Suprapubic skin (tissue), 4 donors: ENCODE results near the gene BAIAP2. TPM values are rescaled to one million over a fixed set of nuclear protein-coding genes. Genes with fewer than 3 reads are reported as not detected.
A peak's percentile ranks its signal among the peaks of the same experiment; 100 is the strongest.

Experiments used
- DNase-seq, 2 donors: peaks; one replicate each; pipeline ENCODE4 v3.0.0-alpha.2; 2019; ENCODE audit warnings: low spot score in 2 of 2
- H3K27ac ChIP-seq: fragments of 200-600 bp; sonication (generic); one replicate; pipeline ENCODE4 v1.5.1; 2019
- H3K27me3 ChIP-seq: fragments of 200-600 bp; sonication (generic); one replicate; pipeline ENCODE4 v1.5.1; 2019
- H3K36me3 ChIP-seq: fragments of 200-600 bp; sonication (generic); one replicate; pipeline ENCODE4 v1.5.1; 2019
- H3K4me1 ChIP-seq: fragments of 200-600 bp; sonication (generic); one replicate; pipeline ENCODE4 v1.5.1; 2019
- H3K4me3 ChIP-seq: fragments of 200-600 bp; sonication (generic); one replicate; pipeline ENCODE4 v1.5.1; 2019; ENCODE audit warnings: mild to moderate bottlenecking
- H3K9me3 ChIP-seq: fragments of 200-600 bp; sonication (generic); one replicate; pipeline ENCODE4 v1.5.1; 2019
- EP300 ChIP-seq: sonication (generic); formaldehyde crosslinking; IDR thresholded peaks from one replicate; pipeline ENCODE4 v1.6.1; 2017; ENCODE audit warnings: antibody characterized with exemption
- POLR2A ChIP-seq, 2 donors: fragments of 450-650 bp; IDR thresholded peaks; one replicate each; pipeline ENCODE4 v1.6.1; 2017; ENCODE audit warnings: antibody characterized with exemption in 2 of 2, mild to moderate bottlenecking in 2 of 2, moderate library complexity in 2 of 2
- POLR2AphosphoS5 ChIP-seq, 3 donors: sonication (generic); formaldehyde crosslinking; IDR thresholded peaks; one replicate each; pipeline ENCODE4 v1.6.1; 2017; ENCODE audit warnings: antibody characterized with exemption in 3 of 3
- WGBS: methylation state at CpG from one replicate; pipeline ENCODE4 v1.1.5; 2018; 5-methylcytosine and 5-hydroxymethylcytosine counted together
- total RNA-seq, 4 donors: library from RNA; depleted of rRNA; stranded (reverse); fragments of >200 nt; gene quantifications; one replicate each; pipeline ENCODE4 v1.1.0, GENCODE V29; 2016
- TF ChIP-seq, protein P1 (sequence below), 2 donors: fragments of 200-600 bp in 1 of 2; fragments of 450-650 bp in 1 of 2; sonication (generic) in 1 of 2; IDR thresholded peaks; one replicate each; pipeline ENCODE4 v1.5.1; 2016 to 2019; ENCODE audit warnings: antibody characterized with exemption in 2 of 2, mild to moderate bottlenecking in 1 of 2, moderate library complexity in 1 of 2

BAIAP2 gene
- total RNA-seq, 4 donors from 2014 or later: 214 to 283 (median 260) TPM

DNA sequence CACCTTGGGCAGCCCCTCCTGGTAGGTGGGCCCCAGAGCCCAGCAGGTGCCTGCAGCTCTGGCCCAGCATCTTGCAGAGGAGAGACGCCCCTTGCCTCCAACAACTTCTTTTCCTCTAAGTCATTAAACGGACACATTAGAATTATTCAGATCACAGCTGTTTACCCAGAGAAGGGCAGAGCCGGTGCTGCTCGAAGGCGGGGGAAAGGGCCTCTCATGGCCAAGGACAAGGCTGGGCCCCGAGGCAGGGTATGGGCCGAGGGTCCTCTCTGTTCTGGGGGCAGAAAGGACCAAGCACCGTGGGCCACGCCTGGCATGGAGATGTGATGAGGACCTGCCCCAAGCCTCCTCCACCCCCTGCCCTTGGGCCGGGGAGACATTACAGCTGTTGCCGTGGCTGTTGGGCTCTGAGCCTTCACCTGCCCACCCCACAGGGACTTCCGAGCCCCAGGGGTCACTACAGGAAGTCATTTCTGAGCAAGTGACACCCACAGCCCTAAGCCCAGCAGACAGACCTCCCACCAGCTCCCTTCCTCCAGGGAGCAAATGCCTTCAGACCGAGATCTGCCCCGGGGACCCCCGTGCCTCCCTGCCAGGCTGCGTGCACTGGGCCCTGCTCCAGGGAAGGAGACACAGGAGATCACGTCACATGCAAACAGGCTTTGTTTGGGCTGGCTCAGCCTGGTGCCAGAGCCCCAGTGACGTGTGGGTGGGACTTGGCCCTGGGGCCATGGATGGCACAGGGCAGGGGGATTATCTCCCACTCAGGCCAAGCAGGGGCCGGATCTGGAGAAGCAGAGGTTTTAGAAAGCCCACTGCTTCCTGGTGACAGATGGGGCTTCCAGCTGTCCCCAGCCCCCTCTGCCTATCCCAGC, 129.7 kb downstream of the BAIAP2 start:
- Histone ChIP-seq H3K27ac (no peak overlapping the region), H3K36me3 (no peaks in the 10 kb centered on the region), H3K27me3 (peaks cover 65% of the 10 kb centered on the region), H3K4me1 (peaks cover 12% of the 10 kb centered on the region), H3K4me3 (no peak overlapping the region), H3K9me3 (no peaks in the 10 kb centered on the region)
- no peak for DNase-seq
- WGBS: 44% methylated on average over 12 of the region's 19 CpGs
- TF ChIP-seq, protein P1, sequence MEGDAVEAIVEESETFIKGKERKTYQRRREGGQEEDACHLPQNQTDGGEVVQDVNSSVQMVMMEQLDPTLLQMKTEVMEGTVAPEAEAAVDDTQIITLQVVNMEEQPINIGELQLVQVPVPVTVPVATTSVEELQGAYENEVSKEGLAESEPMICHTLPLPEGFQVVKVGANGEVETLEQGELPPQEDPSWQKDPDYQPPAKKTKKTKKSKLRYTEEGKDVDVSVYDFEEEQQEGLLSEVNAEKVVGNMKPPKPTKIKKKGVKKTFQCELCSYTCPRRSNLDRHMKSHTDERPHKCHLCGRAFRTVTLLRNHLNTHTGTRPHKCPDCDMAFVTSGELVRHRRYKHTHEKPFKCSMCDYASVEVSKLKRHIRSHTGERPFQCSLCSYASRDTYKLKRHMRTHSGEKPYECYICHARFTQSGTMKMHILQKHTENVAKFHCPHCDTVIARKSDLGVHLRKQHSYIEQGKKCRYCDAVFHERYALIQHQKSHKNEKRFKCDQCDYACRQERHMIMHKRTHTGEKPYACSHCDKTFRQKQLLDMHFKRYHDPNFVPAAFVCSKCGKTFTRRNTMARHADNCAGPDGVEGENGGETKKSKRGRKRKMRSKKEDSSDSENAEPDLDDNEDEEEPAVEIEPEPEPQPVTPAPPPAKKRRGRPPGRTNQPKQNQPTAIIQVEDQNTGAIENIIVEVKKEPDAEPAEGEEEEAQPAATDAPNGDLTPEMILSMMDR (IDR thresholded peaks at IDR 0.05): no peak
- no peak for TF ChIP-seq POLR2A (IDR thresholded peaks at IDR 0.05)
- no peak for TF ChIP-seq EP300
- no peak for TF ChIP-seq POLR2AphosphoS5 (IDR thresholded peaks at IDR 0.05)

DNA sequence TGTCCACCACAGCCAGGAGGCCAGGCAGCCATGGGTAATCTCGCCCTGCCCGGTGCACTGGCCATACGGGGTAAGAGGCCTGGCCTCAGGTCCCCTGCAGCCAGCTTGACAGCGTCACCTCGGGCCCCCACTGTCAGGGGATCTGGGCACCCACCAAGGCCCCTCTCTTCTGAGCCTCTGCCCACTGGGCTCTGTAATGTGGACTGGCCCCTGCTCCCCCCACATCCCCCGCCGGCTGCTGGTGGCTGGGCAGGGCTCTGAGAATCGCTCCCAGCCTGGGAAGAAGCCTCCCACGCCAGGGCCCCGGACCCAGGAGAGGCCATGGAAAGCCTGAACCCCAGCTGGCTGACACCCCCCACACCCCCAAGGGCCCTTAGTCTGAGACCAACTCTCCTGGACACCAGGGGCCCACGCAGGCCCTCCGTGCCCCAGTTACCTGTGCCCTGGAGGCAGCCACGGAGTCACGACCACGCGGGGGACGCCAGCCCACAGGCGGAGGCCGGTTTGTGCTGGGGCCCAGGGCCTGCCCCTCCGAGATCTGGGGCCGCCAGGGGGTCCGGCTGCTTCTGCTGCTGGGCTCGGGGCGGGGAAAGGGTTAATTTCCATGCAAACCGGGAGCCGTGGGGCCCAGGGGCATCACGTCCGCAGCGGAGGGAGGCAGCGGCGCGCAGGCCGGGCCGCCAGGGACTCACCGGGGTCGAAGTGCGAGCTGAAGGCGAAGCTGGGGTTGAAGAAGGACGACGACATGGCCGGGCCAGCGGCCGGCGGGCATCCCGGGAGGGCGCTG, 130.5 kb downstream of the BAIAP2 start, which contains the start of gene PVALEF:
Gene PVALEF, plus strand, starts transcription at position 262 of the 787 bp plus-strand sequence. CDS start 15,720 bp downstream, outside the sequence.
- Histone ChIP-seq H3K9me3 (no peaks in the 10 kb centered on the region), H3K4me3 (peak within 1 kb of the TSS; percentile 42), H3K36me3 (no peaks in the 10 kb centered on the region), H3K4me1 (peaks cover 12% of the 10 kb centered on the region), H3K27me3 (peaks cover 56% of the 10 kb centered on the region), H3K27ac (no peak within 1 kb of the TSS)
- TF ChIP-seq POLR2AphosphoS5 (IDR thresholded peaks at IDR 0.05): no peak
- TF ChIP-seq, protein P1 (IDR thresholded peaks at IDR 0.05): no peak
- no peak for TF ChIP-seq EP300
- no peak for TF ChIP-seq POLR2A (IDR thresholded peaks at IDR 0.05)
- DNase-seq: no peak
- WGBS: no CpG with 5 or more reads among the region's 46 CpGs

DNA sequence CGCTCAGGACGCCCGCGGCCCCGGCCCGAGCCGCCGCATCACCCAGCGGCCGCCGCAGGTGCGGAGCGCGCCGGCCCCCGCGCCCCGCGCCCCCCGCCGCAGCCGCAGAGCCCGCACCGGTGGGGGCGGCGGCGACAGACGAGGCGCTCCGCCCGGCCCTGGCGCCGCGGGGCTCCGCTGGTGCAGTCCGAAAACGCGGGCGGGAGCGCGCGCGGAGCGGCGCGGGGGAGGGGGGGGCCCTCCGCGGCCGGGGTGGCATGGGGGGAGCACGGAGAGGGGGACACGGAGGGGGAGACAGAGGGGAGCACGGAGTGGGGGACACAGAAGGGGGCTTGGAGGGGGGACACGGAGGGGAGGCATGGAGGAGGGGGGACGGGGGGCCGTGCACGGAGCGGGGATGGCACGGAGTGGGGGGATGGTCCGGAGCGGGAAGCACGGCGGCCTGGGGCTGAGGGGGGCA, 131.1 kb downstream of the BAIAP2 start, which contains the start of gene AATK:
Gene AATK, minus strand, starts transcription at position 189 of the 460 bp plus-strand sequence. CDS start 229 bp downstream, outside the sequence.
- H3K9me3 ChIP-seq: no peaks in the 10 kb centered on the region
- peaks cover 12% of the 10 kb centered on the region for H3K4me1 ChIP-seq
- H3K27me3 ChIP-seq: peaks cover 56% of the 10 kb centered on the region
- peak within 1 kb of the TSS; percentile 42 for H3K4me3 ChIP-seq
- no peak within 1 kb of the TSS for H3K27ac ChIP-seq
- TF ChIP-seq POLR2A (IDR thresholded peaks at IDR 0.05): no peak
- TF ChIP-seq, protein P1 (IDR thresholded peaks at IDR 0.05): no peak
- TF ChIP-seq EP300: no peak
- no peak for TF ChIP-seq POLR2AphosphoS5 (IDR thresholded peaks at IDR 0.05)
- WGBS: no CpG with 5 or more reads among the region's 62 CpGs
- no peak for DNase-seq
- no peaks in the 10 kb centered on the region for H3K36me3 ChIP-seq

Other genes with a start within 250 kb of the BAIAP2 start
- 10 to 100 TPM; 17.5 to 35.6 (median 23.1) TPM for gene CHMP6, start 43.3 kb upstream of the BAIAP2 start, total RNA-seq
- not detected for gene PVALEF, start 130.4 kb downstream of the BAIAP2 start, total RNA-seq
- 1 to 10 TPM in 2 of 4 donors, under 1 TPM in 2; 0.64 to 2.8 (median 1.1) TPM for gene AATK, start 131.1 kb downstream of the BAIAP2 start, total RNA-seq
- gene CEP131, start 187.8 kb downstream of the BAIAP2 start, total RNA-seq: 1 to 10 TPM; 4.2 to 9.5 (median 8.0) TPM
- gene TEPSIN, start 203.9 kb downstream of the BAIAP2 start, total RNA-seq: 10 to 100 TPM; 43.0 to 94.5 (median 55.3) TPM
- gene NDUFAF8, start 204.2 kb downstream of the BAIAP2 start, total RNA-seq: 10 to 100 TPM; 17.8 to 39.4 (median 25.9) TPM